ENCODE measurements around the gene MCCC2.
"Not testable (repeated sequence)": the region's sequence is repeated elsewhere in the genome, so short reads cannot be mapped to it uniquely, and the experiment has no call there.

MCCC2 gene

DNA sequence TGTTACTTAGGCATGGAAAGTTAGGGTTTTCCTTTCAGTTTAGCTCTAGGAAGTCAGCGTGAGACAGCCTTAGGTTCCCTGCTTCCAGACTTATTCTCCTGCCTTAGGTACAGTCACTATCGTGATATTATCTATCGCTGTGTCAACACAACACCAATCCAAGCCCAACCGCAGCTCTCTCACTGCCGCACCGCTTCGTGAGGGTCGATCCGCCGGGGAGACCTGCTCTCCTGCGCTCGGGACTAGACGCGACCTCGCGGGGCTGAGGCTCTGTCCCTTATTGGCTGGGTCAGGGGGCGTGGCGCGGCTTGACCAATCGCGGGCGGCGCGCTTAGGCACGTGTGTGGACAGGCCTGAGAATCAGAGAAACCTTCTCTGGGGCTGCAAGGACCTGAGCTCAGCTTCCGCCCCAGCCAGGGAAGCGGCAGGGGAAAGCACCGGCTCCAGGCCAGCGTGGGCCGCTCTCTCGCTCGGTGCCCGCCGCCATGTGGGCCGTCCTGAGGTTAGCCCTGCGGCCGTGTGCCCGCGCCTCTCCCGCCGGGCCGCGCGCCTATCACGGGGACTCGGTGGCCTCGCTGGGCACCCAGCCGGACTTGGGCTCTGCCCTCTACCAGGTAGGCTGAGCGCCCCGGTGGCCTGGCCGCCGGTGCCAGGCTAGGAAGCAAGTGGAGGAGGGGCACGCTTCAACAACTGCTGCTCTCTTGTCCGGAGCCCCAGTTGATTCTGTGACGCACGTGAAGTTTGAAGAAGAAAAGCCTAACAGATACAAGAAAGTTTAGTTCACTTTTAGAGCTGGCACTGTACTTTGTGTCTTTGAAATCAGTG is at the start of gene MCCC2:
MCCC2 (plus strand) TSS at position 400 of the 825 bp plus-strand sequence; CDS start at position 486, 86 bp downstream.
- peak; percentile 91 for DNase-seq

DNA sequence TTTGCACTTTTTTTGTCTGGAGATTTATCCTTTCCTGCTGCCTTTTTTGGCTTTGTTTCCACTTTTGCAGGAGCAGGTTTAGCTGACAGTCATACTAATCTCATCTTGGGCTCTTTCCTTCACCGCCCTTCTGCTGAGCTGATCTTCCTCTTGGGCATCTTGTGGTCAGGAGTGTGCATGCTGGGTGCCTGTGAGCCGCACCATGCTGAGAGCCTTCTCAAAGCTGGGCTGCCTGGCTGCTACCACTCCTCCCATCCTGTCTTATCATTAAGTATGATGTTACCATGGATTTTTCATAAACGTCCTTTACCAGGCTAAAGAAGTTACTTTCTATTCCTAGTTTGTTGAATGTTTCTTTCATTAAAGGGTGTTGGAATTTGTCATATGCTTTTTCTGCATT is 49.5 kb upstream of the MCCC2 start:
- DNase-seq, result no peak

DNA sequence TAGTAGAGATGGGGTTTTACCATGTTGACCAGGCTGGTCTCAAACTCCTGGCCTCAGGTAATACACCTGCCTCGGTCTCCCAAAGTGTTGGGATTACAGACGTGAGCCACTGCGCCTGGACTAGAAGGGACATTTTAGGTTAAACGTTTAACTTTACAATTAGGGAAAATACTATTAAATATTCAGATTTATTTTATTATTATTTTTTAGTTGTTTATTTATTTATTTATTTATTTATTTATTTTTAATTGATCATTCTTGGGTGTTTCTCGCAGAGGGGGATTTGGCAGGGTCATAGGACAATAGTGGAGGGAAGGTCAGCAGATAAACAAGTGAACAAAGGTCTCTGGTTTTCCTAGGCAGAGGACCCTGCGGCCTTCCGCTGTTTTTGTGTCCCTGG is 36.3 kb upstream of the MCCC2 start:
- DNase-seq, result not testable (repeated sequence)

DNA sequence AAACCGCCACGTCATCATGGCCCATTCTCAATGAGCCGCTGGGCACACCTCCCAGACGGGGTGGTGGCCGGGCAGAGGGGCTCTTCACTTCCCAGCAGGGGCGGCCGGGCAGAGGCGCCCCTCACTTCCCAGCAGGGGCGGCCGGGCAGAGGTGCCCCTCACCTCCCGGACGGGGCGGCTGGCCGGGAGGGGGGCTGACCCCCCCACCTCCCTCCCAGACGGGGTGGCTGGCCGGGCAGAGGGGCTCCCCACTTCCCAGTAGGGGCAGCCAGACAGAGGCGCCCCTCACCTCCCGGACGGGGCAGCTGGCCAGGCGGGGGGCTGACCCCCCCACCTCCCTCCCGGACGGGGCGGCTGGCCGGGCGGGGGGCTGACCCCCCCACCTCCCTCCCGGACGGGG is 35.6 kb upstream of the MCCC2 start:
- DNase-seq, result not testable (repeated sequence)

DNA sequence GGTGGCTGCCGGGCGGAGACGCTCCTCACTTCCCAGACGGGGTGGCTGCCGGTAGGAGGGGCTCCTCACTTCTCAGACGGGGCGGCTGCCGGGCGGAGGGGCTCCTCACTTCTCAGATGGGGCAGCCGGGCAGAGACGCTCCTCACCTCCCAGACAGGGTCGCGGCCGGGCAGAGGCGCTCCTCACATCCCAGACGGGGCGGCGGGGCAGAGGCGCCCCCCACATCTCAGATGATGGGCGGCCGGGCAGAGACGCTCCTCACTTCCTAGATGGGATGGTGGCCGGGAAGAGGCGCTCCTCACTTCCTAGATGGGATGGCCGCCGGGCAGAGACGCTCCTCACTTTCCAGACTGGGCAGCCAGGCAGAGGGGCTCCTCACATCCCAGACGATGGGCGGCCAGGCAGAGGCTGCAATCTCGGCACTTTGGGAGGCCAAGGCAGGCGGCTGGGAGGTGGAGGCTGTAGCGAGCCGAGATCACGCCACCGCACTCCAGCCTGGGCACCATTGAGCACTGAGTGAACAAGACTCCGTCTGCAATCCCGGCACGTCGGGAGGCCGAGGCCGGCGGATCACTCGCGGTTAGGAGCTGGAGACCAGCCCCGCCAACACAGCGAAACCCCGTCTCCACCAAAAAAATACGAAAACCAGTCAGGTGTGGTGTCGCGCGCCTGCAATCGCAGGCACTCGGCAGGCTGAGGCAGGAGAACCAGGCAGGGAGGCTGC is 35.0 kb upstream of the MCCC2 start:
- not testable (repeated sequence) for DNase-seq

DNA sequence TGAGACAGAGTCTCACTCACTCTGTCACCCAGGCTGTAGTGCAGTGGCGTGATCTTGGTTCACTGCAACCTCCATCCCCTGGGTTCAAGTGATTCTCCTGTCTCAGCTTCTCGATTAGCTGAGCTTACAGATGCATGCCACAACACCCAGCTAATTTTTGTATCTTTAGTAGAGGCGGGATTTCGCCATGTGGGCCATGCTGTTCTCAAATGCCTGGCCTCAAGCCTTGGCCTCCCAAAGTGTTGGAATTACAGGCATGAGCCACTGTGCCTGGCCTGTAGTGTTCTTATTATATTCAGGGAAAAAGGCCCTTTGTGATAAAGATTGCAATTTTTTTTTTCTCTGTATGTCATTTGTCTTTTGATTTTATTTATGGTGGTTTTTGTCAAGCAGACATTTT is 24.0 kb upstream of the MCCC2 start:
- no peak for DNase-seq

DNA sequence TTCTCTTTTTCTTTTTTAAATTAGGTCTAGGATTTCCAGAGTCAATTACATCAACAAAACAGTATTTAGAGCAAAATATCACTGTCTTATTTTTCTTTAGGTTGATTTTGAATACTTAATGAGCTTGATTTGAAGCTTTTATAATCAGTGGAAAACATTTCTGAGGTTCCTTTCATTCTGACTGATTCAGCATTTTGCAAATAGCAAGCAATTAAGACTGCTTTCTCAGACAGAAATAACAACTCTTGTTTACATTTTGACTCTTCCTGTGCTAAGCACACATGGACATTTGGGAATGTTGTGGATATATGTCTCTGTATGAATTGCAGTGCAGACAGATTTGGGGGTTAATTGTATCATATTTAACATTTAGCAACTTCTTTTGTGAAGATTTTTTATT is 22.2 kb upstream of the MCCC2 start:
- no peak for DNase-seq

DNA sequence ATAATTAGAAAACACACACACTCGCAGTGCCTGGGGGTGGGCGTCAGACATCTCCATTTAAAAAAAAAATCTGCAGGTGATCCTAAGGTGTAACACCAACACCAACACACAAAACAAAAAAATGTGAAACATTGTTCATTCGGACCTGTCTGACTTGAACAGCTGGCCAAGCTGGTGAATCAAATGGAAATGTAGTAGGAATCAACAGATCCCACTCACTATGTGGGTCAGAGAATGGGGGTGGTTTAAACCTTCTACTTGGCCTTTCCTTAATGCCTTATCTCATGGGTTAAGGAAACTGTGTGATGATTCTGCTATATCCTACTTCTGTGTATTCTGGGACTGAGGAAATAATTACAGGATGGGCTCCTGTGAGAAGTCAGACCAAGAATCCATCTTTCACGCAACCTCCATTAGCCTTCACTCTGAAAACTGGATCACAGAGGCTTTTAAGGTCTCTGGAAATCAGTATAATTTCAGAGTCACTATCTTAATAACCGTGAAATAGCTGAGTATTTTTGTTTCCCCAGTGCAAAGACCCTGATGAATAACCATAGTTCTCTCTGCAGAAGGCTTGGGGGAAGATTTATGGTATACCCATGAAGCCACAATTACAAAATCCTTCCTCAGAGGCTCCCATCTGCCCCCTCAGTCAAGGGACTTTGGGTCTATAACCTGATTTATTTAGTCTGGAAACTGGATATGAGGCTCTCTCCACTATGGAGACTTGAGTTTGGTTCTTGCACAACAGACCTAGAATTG is 17.2 kb upstream of the MCCC2 start:
- DNase-seq, result no peak

DNA sequence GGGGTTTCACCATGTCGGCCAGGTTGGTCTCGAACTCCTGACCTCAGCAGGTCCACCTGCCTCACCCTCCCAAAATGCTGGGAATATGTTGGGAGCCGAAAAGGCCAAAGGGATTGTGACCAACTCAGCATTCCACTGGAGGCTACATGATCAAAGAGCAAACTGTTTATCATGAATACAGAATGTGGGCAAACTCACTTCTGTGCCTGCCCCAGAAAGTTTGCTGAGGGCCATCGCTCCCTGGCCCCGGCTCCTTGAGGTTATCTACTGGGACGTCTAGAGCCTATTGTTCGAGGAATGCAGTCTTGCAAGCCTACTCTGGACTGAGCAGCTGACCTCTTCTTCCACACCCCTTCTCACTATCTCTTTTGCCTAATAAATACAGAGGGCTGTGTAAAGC is 15.3 kb upstream of the MCCC2 start:
- not testable (repeated sequence) for DNase-seq

DNA sequence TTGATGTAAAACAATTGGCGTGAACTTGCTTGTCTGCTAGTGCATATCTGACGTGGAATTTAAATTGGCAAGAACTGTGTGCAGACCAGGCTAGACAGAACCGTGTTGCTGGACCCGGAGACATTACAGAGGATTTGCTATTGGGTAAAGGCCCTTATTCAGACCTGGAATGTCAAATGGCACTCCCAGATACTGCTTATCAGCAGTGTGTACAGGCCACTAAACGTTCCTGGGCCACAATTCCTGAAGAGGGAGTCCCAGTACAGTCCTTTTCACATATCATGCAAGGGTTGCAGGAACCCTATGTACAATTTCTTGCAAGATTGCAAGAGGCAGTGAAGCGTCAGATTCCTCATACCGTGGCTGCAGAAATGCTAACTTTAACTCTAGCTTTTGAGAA is 13.5 kb upstream of the MCCC2 start:
- no peak for DNase-seq

DNA sequence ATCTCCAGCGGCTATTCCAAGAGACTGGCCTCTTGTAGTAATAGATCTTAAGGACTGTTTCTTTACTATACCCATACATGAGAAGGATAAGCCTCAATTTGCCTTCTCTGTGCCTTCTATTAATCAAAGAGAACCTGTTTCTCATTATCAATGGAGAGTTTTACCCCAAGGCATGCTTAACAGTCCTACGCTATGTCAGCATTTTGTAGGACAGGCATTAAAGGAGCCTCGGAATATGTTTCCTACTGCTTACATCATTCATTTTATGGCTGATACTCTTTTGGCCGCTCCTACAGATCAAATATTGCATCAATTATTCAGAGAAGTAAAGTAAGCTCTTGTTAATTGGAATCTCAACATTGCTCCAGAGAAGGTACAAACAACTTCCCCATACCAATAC is 11.6 kb upstream of the MCCC2 start:
- not testable (repeated sequence) for DNase-seq

DNA sequence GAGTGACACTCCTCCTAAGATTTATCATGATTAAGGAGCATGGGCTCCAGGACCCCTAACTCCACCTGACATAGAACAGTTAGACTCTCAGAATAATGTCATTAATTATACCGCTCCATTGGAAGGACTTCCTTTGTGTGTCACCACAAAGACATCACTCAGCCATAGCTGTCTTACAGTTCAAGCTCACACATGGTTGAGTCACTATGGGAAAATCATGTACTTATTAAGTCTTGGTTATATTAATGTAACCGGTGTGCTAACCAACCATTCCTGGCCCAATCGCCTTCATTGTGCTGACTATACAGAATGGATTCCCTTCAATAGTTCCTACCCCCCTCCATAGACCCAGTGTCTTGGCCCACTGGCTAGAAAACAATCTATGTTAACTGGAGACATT is 10.9 kb upstream of the MCCC2 start:
- DNase-seq, result no peak

DNA sequence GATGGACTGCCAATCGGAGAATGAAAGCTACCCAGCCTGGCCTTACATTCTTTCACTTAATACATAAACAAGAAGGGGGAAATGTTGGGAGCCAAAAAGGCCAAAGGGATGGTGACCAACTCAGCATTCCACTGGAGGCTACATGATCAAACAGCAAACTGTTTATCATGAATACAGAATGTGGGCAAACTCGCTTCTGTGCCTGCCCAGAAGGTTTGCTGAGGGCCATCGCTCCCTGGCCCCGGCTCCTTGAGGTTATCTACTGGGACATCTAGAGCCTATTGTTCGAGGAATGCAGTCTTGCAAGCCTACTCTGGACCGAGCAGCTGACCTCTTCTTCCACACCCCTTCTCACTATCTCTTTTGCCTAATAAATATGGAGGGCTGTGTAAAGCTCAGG is 9.3 kb upstream of the MCCC2 start:
- not testable (repeated sequence) for DNase-seq

DNA sequence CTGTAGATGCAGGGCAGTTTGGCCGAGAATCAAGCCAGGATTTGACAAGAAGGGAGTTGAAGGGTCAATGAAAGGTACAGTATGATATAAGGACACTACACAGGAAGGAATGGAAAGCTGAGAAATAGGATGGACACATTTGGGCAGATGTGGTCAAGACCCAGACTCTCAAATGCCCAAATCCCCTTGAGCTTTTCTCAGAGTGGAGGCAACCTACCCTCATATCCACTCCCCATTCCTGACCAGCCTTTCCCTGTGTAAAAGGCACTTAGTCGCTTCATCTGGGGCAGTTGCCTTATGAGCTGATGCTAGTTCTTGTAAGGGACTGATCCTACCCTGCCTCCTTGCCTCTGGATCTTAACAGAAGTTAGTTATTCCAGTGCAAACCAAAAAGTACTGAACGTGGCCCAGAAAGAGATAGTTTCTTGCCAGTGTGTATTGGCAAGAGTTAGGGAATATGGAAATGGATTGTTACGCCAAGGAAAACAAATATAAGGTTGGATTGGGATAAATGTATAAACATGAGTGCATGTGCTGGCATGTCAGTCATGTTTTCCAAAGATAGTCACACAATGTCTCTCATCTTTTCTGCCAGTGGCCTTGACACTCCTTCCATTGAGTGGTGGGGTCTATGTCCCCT is 4.1 kb upstream of the MCCC2 start:
- DNase-seq, result no peak

DNA sequence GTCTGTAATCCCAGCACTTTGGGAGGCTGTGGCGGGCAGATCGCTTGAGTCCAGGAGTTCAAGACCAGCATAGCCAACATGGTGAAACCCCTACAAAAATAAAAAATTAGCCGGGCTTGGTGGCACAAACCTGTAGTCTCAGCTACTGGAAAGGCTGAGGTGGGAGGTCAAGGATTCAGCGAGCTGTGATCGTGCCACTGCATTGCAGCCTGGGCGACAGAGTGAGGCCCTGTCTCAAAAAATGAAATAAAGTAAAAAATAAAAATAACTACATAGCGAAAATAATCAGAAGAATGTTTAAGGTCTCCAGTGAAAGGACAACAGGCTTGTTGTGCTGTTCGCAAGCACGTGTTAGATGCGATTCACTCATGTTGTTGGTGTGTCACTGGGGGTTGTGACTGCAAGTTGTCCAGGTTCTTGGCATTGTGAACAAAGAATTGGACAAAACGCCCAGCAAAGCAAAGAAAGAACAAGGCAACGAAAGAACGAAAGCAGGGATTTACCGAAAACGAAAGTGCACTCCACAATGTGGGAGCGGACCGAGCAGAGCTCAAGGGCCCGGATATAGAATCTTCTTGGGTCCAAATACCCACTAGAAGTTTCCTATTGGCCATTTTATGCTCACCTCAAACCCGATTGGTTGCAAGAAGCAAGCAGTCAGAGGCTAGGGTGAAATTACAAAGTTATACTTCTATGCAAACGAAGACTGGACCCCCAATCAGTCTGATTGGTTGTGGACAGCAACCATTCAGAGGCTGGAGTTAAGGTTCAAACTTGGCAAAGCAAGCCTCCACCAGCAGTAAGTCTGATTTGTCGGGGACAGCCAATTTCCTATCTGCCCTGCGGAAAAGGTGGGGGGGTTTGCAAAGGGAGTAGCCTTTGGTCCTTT is 844 bp upstream of the MCCC2 start:
- peak; percentile 62 for DNase-seq

DNA sequence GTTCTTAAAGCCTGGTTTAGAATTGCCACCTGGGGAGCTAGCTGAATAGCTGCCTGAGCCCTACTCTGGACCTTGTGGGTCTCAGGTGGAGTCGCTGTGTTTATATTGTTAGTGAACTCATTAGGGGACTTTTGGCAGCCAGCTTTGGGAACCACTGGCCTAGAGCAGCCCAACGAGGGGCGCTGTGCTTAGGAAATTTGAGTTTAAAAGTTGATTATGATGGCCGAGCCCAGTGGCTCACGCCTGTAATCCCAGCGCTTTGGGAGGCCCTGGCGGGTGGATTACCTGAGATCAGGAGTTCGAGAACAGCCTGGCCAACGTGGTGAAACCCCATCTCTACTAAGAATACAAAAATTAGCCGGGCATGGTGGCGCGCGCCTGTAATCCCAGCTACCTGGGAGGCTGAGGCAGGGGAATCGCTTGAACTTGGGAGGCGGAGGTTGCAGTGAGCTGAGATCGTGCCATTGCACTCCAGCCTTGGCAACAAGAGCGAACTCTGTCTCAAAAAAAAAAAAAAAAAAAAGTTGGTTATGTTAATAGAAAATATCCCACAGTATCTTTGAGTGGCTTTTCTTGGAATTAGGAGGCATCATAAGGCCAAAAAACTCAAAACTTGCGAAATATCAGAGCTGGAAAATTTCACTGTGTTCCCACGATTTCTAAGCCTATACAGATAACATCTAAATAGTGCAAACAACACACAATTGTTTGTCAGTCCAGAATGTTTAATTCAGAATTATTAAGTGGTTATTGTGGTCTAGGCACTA is 809 bp downstream of the MCCC2 start:
- no peak for DNase-seq

DNA sequence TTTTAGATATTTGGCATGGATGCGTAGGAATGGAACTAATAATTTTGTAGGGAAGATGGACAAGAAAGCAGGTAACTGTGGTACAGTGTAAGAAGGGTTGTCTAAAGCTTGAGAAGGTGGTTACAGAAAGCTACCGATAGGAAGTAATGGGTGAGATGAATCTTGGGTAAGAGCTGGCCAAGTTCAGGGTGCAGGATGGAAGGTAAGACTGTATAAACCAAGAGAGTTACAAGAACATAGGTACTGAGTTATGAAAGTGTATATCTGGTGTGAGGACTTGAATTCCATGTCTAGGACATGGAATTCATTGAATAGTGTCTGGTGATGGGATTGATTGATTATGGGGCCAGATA is 1.4 kb downstream of the MCCC2 start:
- DNase-seq, result no peak

DNA sequence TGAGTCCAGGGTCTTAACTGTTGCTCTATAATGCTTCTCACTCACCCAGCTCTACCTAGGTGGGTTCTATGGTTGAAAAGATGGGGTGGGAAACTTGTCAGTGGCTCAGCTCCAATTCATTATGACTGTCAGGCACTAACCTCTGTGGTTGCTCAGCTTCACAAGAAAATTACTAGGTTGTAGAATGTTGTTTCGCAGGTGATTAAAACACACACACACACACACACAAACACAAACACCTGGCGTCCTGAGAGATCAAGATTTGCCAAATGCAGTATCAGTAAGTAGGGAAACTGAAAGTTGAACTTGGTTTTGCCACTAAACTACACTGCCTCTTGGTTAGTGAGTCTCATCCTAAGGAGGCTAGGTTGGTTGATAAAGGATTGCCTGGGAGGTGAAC is 2.8 kb downstream of the MCCC2 start:
- no peak for DNase-seq

DNA sequence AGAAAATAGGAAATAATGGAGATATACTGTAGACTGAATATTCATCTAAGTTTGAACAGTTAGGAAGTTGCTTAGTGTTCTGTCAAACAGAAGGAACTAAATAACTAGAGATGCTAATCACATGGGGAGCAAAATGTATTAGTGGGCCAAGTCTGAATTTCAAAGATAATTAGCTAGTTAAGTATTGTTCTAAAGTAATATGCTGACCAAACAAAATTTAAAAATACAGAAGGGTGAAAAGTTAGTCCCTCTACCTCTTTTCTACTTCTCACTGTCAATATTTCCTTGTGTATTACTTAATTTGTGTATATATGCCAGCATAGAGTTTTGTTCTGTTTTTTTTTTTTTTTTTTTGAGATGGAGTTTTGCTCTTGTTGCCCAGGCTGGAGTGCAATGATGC is 4.0 kb downstream of the MCCC2 start:
- no peak for DNase-seq

DNA sequence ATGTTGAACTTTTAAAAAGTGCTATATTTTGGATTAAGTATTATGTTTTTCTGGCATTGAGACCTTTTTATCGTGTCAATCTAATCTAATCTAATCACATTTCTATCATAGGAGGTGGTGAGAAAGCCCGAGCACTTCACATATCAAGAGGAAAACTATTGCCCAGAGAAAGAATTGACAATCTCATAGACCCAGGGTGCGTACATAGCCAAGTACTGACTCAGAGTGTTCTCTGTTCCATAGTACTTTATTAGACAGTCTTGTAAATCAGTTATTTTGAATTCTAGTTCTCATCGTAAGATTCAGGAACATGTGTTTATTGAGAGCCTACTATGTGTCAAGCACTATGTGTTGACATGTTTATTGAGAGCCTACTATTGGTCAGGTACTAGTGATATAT is 9.0 kb downstream of the MCCC2 start:
- DNase-seq, result no peak

DNA sequence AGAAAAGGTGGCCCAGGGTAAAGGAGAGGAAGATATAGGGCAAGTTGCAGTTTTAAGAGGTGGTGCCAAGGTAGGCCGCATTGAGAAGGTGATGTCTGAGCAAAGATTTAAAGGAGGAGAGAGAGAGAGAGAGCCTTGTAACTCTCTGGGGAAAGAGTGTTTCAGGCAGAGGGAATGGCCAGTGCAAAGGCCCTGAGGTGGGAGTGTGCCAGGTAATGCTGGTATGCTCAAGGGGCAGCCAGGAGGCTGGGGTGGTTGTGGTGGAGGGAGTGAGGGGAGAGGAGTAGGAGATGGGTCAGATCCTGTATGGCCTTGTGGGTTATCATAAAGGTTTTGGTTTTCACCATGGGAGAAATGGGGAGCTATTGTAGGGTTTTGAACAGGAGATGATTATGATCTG is 9.9 kb downstream of the MCCC2 start:
- no peak for DNase-seq
